ENCODE results near the gene SCRN1. TPM values are rescaled to one million over a fixed set of nuclear protein-coding genes. Genes with fewer than 3 reads are reported as not detected.

Gene SCRN1
- total and polyA plus RNA-seq, 2 of the 13 experiments (the other 11 are each of a cell fraction or from before 2014, with no cell fraction given) = 43.2 to 49.8 TPM

- no TSS peak for BruUV-seq (replicated peaks)
- TF ChIP-seq ELF4 (CRISPR knock-in tag; IDR thresholded peaks at IDR 0.05; ENCODE audit: borderline replicate concordance) = no peak
- TF ChIP-seq EHMT2 (IDR thresholded peaks at IDR 0.05; ENCODE audit: borderline replicate concordance, low read depth, low read length) = no peak
- no peak for TF ChIP-seq GABPB1 (CRISPR knock-in tag; IDR thresholded peaks at IDR 0.05)
- TF ChIP-seq ZNF530 (CRISPR knock-in tag; IDR thresholded peaks at IDR 0.05; ENCODE audit: low read depth) = no peak
- no peak for TF ChIP-seq IRF9 (CRISPR knock-in tag; IDR thresholded peaks at IDR 0.05; ENCODE audit: borderline replicate concordance)
- no peak for TF ChIP-seq ELF3 (CRISPR knock-in tag; IDR thresholded peaks at IDR 0.05)
- FAIRE-seq = no peak
- in situ Hi-C loops (cut with HindIII; ENCODE audit: extremely low pct_ligation_motif_present, low pct_unique_long_range_greater_than_20kb) (no loop called here), intact Hi-C loops (cut with micrococcal nuclease; ENCODE audit: unreplicated experiment) (no loop called here)
- H3K9me3 ChIP-seq (ENCODE audit: low read length) = no peaks in the 10 kb centered on the region
- H3K27ac ChIP-seq (ENCODE audit: extremely low read length, insufficient read depth, low read length) = no peak overlapping the region
- H3K4me3 ChIP-seq (replicated peaks in 1 of 3; ENCODE audit: insufficient read depth in 1 of 3, low read depth in 2 of 3, low read length in 3 of 3) = no peak overlapping the region
- no peaks in the 10 kb centered on the region for H3K79me2 ChIP-seq (ENCODE audit: insufficient read depth, low read length)
- H3K9ac ChIP-seq (ENCODE audit: insufficient read depth, low read depth, low read length) = no peak overlapping the region
- no peak overlapping the region for H3K4me2 ChIP-seq (ENCODE audit: low read depth, low read length)
- POLR2A ChIA-PET = no interaction called here
- no peak for DNase-seq (ENCODE audit: low spot score)
- CTCF ChIA-PET (ENCODE audit: low intra/inter-chr PET ratio, low total read pairs) = no interaction called here
- ATAC-seq = no peak
- WGBS (ENCODE audit: low lambda C conversion rate) = 0% methylated on average over 1 of the region's 1 CpG
- no peaks in the 10 kb centered on the region for H3K36me3 ChIP-seq (replicated peaks in 1 of 2; ENCODE audit: control insufficient read depth in 1 of 2, insufficient read depth in 2 of 2, low read length in 2 of 2)
- peaks cover 0 to 6% of the 10 kb centered on the region in 2 experiments; a peak in 2 of 5 replicates for H3K27me3 ChIP-seq (ENCODE audit: control insufficient read depth in 1 of 2, insufficient read depth in 2 of 2, low read length in 2 of 2)
- 0 out of 2 replicates have a peak, but pooled peaks cover under 1% of the 10 kb centered on the region for H3K4me1 ChIP-seq (ENCODE audit: insufficient read depth, low read length)
- H2AFZ ChIP-seq (ENCODE audit: low read length) = no peak overlapping the region
- no peaks in the 10 kb centered on the region for H4K20me1 ChIP-seq (ENCODE audit: insufficient read depth, low read length)
These were observed 107.1 kb downstream of the SCRN1 start for GRCh38 chr7:29882481-29882880.

- intact Hi-C loops (cut with micrococcal nuclease; ENCODE audit: unreplicated experiment) (no loop called here), in situ Hi-C loops (cut with HindIII; ENCODE audit: extremely low pct_ligation_motif_present, low pct_unique_long_range_greater_than_20kb) (no loop called here)
- Histone ChIP-seq H3K4me1 (ENCODE audit: insufficient read depth, low read length) (peaks cover 8% of the 10 kb centered on the region; the same call in 1 of the 2 replicates), H3K9ac (ENCODE audit: insufficient read depth, low read depth, low read length) (no peak overlapping the region), H3K36me3 (replicated peaks in 1 of 2; ENCODE audit: control insufficient read depth in 1 of 2, insufficient read depth in 2 of 2, low read length in 2 of 2) (no peaks in the 10 kb centered on the region), H3K27me3 (ENCODE audit: control insufficient read depth in 1 of 2, insufficient read depth in 2 of 2, low read length in 2 of 2) (peaks cover 0 to 6% of the 10 kb centered on the region in 2 experiments; a peak in 2 of 5 replicates), H3K79me2 (ENCODE audit: insufficient read depth, low read length) (no peaks in the 10 kb centered on the region), H2AFZ (ENCODE audit: low read length) (no peak overlapping the region), H3K4me2 (ENCODE audit: low read depth, low read length) (no peak overlapping the region), H3K9me3 (ENCODE audit: low read length) (no peaks in the 10 kb centered on the region), H4K20me1 (ENCODE audit: insufficient read depth, low read length) (no peaks in the 10 kb centered on the region), H3K4me3 (replicated peaks in 1 of 3; ENCODE audit: insufficient read depth in 1 of 3, low read depth in 2 of 3, low read length in 3 of 3) (no peak overlapping the region), H3K27ac (ENCODE audit: extremely low read length, insufficient read depth, low read length) (no peak overlapping the region)
- 25% methylated on average over 7 of the region's 7 CpGs for WGBS (ENCODE audit: low lambda C conversion rate)
- DNase-seq (ENCODE audit: low spot score) (no peak), ATAC-seq (no peak), FAIRE-seq (no peak)
- ChIA-PET POLR2A (no interaction called here), CTCF (ENCODE audit: low intra/inter-chr PET ratio, low total read pairs) (no interaction called here)
- BruUV-seq (replicated peaks) = no TSS peak
- TF ChIP-seq KDM3A (CRISPR knock-in tag; IDR thresholded peaks at IDR 0.05; ENCODE audit: low read depth) = no peak
- TF ChIP-seq MED1 (CRISPR knock-in tag; IDR thresholded peaks at IDR 0.05) = no peak
- TF ChIP-seq GPBP1L1 (CRISPR knock-in tag; IDR thresholded peaks at IDR 0.05) = no peak
- TF ChIP-seq ZBTB25 (CRISPR knock-in tag; IDR thresholded peaks at IDR 0.05) = no peak
- no peak for TF ChIP-seq ZNF572 (CRISPR knock-in tag; IDR thresholded peaks at IDR 0.05)
- TF ChIP-seq SYNCRIP (IDR thresholded peaks at IDR 0.05; ENCODE audit: insufficient read depth, low read depth, low read length) = no peak
- no peak for TF ChIP-seq MTERF4 (CRISPR knock-in tag; IDR thresholded peaks at IDR 0.05)
- TF ChIP-seq TGIF2 (CRISPR knock-in tag; IDR thresholded peaks at IDR 0.05) = no peak
- TF ChIP-seq EP300 (IDR thresholded peaks at IDR 0.05; ENCODE audit: low read depth in 2 of 2, low read length in 2 of 2) = no peak
- TF ChIP-seq EP300 (CRISPR knock-in tag; IDR thresholded peaks at IDR 0.05; ENCODE audit: borderline replicate concordance) = no peak
These were observed 107.9 kb downstream of the SCRN1 start for GRCh38 chr7:29881724-29882123.

Data from HepG2 (cell line).